HepG2 (cell line): ENCODE measurements around the gene NR1I2. TPM values are rescaled to one million over a fixed set of nuclear protein-coding genes. Genes with fewer than 3 reads are reported as not detected.

Experiments used
- ATAC-seq: fragments of 200-7000 bp; cut with Tn5 transposase; 3 replicates; pipeline ENCODE4 v1.9.1; 2020; ENCODE audit warnings: mild to moderate bottlenecking, moderate library complexity
- BruUV-seq: library from RNA; stranded (reverse); fragments of 400-500 nt; replicated peaks from 2 replicates; lab custom pipeline; 2021; lab: Mats Ljungman, UMichigan
- CTCF ChIA-PET: fragments of 300-600 bp; formaldehyde crosslinking; extraction: SDS; loops from one replicate; lab custom pipeline; 2021; ENCODE audit warnings: low total read pairs, inconsistent platforms, low intra/inter-chr PET ratio; lab: Yijun Ruan, JAX
- POLR2A ChIA-PET: fragments of 350-600 bp; sonication (Branson Sonifier 250); formaldehyde crosslinking; loops from one replicate; lab custom pipeline; 2020; ENCODE audit warnings: antibody characterized with exemption, inconsistent platforms; lab: Yijun Ruan, JAX
- DNase-seq: peaks from one replicate; pipeline ENCODE4 v3.0.0-alpha.2; 2015; ENCODE audit warnings: low spot score
- FAIRE-seq: peaks from 3 replicates; lab custom pipeline; 2011; peaks lifted over from hg19 to GRCh38; lab: Jason Lieb, UNC
- H2AFZ ChIP-seq: one replicate; pipeline ENCODE4 v1.6.1; 2011; ENCODE audit warnings: low read length, inconsistent platforms
- H3K27ac ChIP-seq: fragments of 300-600 bp; 3 replicates; pipeline ENCODE4 v1.8.0; 2011; ENCODE audit warnings: mixed run types, mild to moderate bottlenecking, mixed read lengths, low read length, inconsistent platforms; ENCODE audit not compliant: insufficient read depth; ENCODE audit errors: extremely low read length
- H3K27me3 ChIP-seq, 2 experiments: fragments of 200-600 bp in 1 of 2; 2 replicates in 1 of 2; 3 replicates in 1 of 2; pipeline versions ENCODE4 v1.6.0 to v1.8.0; 2011; ENCODE audit warnings: low read length in 2 of 2, mild to moderate bottlenecking in 2 of 2, moderate library complexity in 2 of 2, inconsistent platforms in 1 of 2; ENCODE audit not compliant: insufficient read depth in 2 of 2, control insufficient read depth in 1 of 2
- H3K36me3 ChIP-seq, 2 experiments: fragments of 200-600 bp in 1 of 2; replicated peaks in 1 of 2; 2 replicates in 1 of 2; 3 replicates in 1 of 2; pipeline versions ENCODE4 v1.5.1 to v1.8.0; 2011; ENCODE audit warnings: low read length in 2 of 2, inconsistent platforms in 1 of 2; ENCODE audit not compliant: insufficient read depth in 2 of 2, control insufficient read depth in 1 of 2
- H3K4me1 ChIP-seq: 2 replicates; pipeline ENCODE4 v1.5.1; 2012; ENCODE audit warnings: low read length, inconsistent platforms; ENCODE audit not compliant: insufficient read depth
- H3K4me2 ChIP-seq: 2 replicates; pipeline ENCODE4 v1.6.0; 2011; ENCODE audit warnings: low read depth, low read length, inconsistent platforms
- H3K4me3 ChIP-seq, 3 experiments: fragments of 200-600 bp in 1 of 3; sonication (generic), shearing (Covaris generic) in 1 of 3; replicated peaks in 1 of 3; 2 replicates each; pipeline ENCODE4 v1.5.1; 2011 to 2016; ENCODE audit warnings: low read length in 3 of 3, inconsistent platforms in 2 of 3, low read depth in 2 of 3, mild to moderate bottlenecking in 2 of 3, control low read depth in 1 of 3, mixed read lengths in 1 of 3; ENCODE audit not compliant: insufficient read depth in 1 of 3
- H3K79me2 ChIP-seq: one replicate; pipeline ENCODE4 v1.6.1; 2011; ENCODE audit warnings: low read length, inconsistent platforms; ENCODE audit not compliant: insufficient read depth
- H3K9ac ChIP-seq: 2 replicates; pipeline ENCODE4 v1.6.0; 2011; ENCODE audit warnings: mild to moderate bottlenecking, low read depth, low read length, inconsistent platforms; ENCODE audit not compliant: insufficient read depth
- H3K9me3 ChIP-seq: 2 replicates; pipeline ENCODE4 v1.5.1; 2012; ENCODE audit warnings: mild to moderate bottlenecking, low read length
- H4K20me1 ChIP-seq: 2 replicates; pipeline ENCODE4 v1.6.0; 2011; ENCODE audit warnings: inconsistent platforms, mild to moderate bottlenecking, low read length, moderate library complexity; ENCODE audit not compliant: insufficient read depth
- AGO1 ChIP-seq: fragments of 200-400 bp; formaldehyde crosslinking; IDR thresholded peaks from 2 replicates; pipeline ENCODE4 v1.6.1; 2017; ENCODE audit warnings: mild to moderate bottlenecking, low read depth, low read length, moderate library complexity; ENCODE audit not compliant: poor library complexity, severe bottlenecking
- FLYWCH1 ChIP-seq: sonication (generic); formaldehyde crosslinking; IDR thresholded peaks from 2 replicates; pipeline ENCODE4 v1.8.1; 2023; ENCODE audit warnings: mild to moderate bottlenecking, missing genetic modification reagents
- HNRNPH1 ChIP-seq: fragments of 200-400 bp; formaldehyde crosslinking; optimal IDR thresholded peaks from 2 replicates; pipeline ENCODE3; 2017; ENCODE audit warnings: mild to moderate bottlenecking, low read depth, low read length
- PITX1 ChIP-seq: sonication (generic); formaldehyde crosslinking; IDR thresholded peaks from 2 replicates; pipeline ENCODE4 v1.5.1; 2020; ENCODE audit warnings: mild to moderate bottlenecking, missing genetic modification reagents
- RBFOX2 ChIP-seq: fragments of 200-400 bp; formaldehyde crosslinking; IDR thresholded peaks from 2 replicates; pipeline ENCODE4 v1.6.1; 2017; ENCODE audit warnings: low read depth, mild to moderate bottlenecking, low read length
- SOX13 ChIP-seq, 3 experiments: fragments of 450-650 bp in 1 of 3; sonication (generic) in 1 of 3; formaldehyde crosslinking in 1 of 3; IDR thresholded peaks in 2 of 3; conservative IDR thresholded peaks in 1 of 3; 2 replicates each; pipeline versions ENCODE4 v1.5.0 to v1.6.1; 2016 to 2020; ENCODE audit warnings: antibody characterized with exemption in 1 of 3, mild to moderate bottlenecking in 1 of 3, missing compliant biosample characterization in 1 of 3, missing genetic modification reagents in 1 of 3, moderate library complexity in 1 of 3
- ZFP41 ChIP-seq: sonication (generic); formaldehyde crosslinking; IDR thresholded peaks from 2 replicates; pipeline ENCODE4 v1.4.0; 2020; ENCODE audit warnings: mild to moderate bottlenecking, missing genetic modification reagents, borderline replicate concordance
- ZNF101 ChIP-seq: sonication (generic); formaldehyde crosslinking; IDR thresholded peaks from 2 replicates; pipeline ENCODE4 v1.4.0; 2020; ENCODE audit warnings: mild to moderate bottlenecking, low read depth, missing genetic modification reagents, borderline replicate concordance
- ZNF253 ChIP-seq: sonication (generic); formaldehyde crosslinking; IDR thresholded peaks from 2 replicates; pipeline ENCODE4 v1.8.0; 2022; ENCODE audit warnings: mild to moderate bottlenecking, missing genetic modification reagents, borderline replicate concordance
- ZNF292 ChIP-seq: sonication (generic); formaldehyde crosslinking; IDR thresholded peaks from 2 replicates; pipeline ENCODE4 v1.8.1; 2022; ENCODE audit warnings: mild to moderate bottlenecking, low read depth, missing genetic modification reagents, borderline replicate concordance
- ZNF3 ChIP-seq: IDR thresholded peaks from 2 replicates; pipeline ENCODE4 v1.7.0; 2017; ENCODE audit warnings: inconsistent platforms
- ZNF343 ChIP-seq: sonication (generic); formaldehyde crosslinking; IDR thresholded peaks from 2 replicates; pipeline ENCODE4 v1.4.0; 2020; ENCODE audit warnings: mild to moderate bottlenecking, missing genetic modification reagents
- ZNF577 ChIP-seq: sonication (generic); formaldehyde crosslinking; IDR thresholded peaks from 2 replicates; pipeline ENCODE4 v1.4.0; 2020; ENCODE audit warnings: mild to moderate bottlenecking, low read depth, missing genetic modification reagents, borderline replicate concordance
- ZNF672 ChIP-seq: sonication (generic); formaldehyde crosslinking; IDR thresholded peaks from 2 replicates; pipeline ENCODE4 v1.8.1; 2022; ENCODE audit warnings: missing genetic modification reagents
- WGBS: methylation state at CpG from one replicate; pipeline ENCODE4 v1.1.6; 2017; ENCODE audit warnings: low lambda C conversion rate; 5-methylcytosine and 5-hydroxymethylcytosine counted together
- in situ Hi-C: cut with HindIII; loops from 2 replicates; pipeline ENCODE4 v1.10.0; 2017; ENCODE audit warnings: low pct_unique_long_range_greater_than_20kb; ENCODE audit not compliant: extremely low pct_ligation_motif_present
- intact Hi-C: fragments of 100-400 bp; cut with micrococcal nuclease; formaldehyde crosslinking; loops from one replicate; pipeline ENCODE4 v1.10.0; 2022; ENCODE audit not compliant: unreplicated experiment
- polyA plus RNA-seq, 8 experiments: library from polyadenylated mRNA; depleted of rRNA in 3 of 8; stranded (reverse) in 7 of 8; unstranded in 1 of 8; fragments of >200 nt; fragmentation: Illumina TruSeq in 4 of 8; extraction: Trizol in 4 of 8; gene quantifications; 2 replicates each; pipeline versions ENCODE4 v1.2.1 to v1.2.3, GENCODE V29; 2011 to 2016; ENCODE audit warnings: low read depth in 4 of 8, missing spikeins in 1 of 8, mixed read lengths in 1 of 8; ENCODE audit not compliant: insufficient read depth in 1 of 8
- total RNA-seq, 5 experiments: library from RNA; depleted of rRNA; stranded (reverse); fragments of >200 nt; fragmentation: Illumina TruSeq; extraction: Trizol; gene quantifications; 2 replicates each; pipeline ENCODE4 v1.2.3, GENCODE V29; 2016; ENCODE audit warnings: low read depth in 1 of 5
- TF ChIP-seq, protein P1 (sequence below): sonication (generic); formaldehyde crosslinking; IDR thresholded peaks from 2 replicates; pipeline ENCODE4 v1.5.1; 2020; ENCODE audit warnings: missing genetic modification reagents, mild to moderate bottlenecking, borderline replicate concordance
- TF ChIP-seq, protein P2 (sequence below): sonication (generic); formaldehyde crosslinking; conservative IDR thresholded peaks from 2 replicates; pipeline ENCODE4 v1.4.0; 2020; ENCODE audit warnings: mild to moderate bottlenecking, missing genetic modification reagents, moderate library complexity

Gene NR1I2
- total and polyA plus RNA-seq, 2 of the 13 experiments (the other 11 are each of a cell fraction or from before 2014, with no cell fraction given) = 8.8 to 13.4 TPM

GRCh38 chr3:119733812-119734211 is 48.1 kb upstream of the NR1I2 start:
- in situ Hi-C loops (no loop called here), intact Hi-C loops (no loop called here)
- H3K79me2 ChIP-seq = no peaks in the 10 kb centered on the region
- H3K4me3 ChIP-seq = no peak overlapping the region
- 0 out of 5 replicates have a peak, but pooled peaks cover 0 to 2% of the 10 kb centered on the region in 2 experiments for H3K27me3 ChIP-seq
- no peaks in the 10 kb centered on the region for H3K4me1 ChIP-seq
- FAIRE-seq (no peak), DNase-seq (no peak), ATAC-seq (no peak)
- H3K27ac ChIP-seq = no peak overlapping the region
- 28% methylated on average over 5 of the region's 5 CpGs for WGBS
- H3K9ac ChIP-seq = no peak overlapping the region
- no peaks in the 10 kb centered on the region for H3K36me3 ChIP-seq
- ChIA-PET POLR2A (no interaction called here), CTCF (no interaction called here)
- TF ChIP-seq ZNF101 = no peak
- no peak for TF ChIP-seq ZNF3
- no peak for TF ChIP-seq ZNF577 (CRISPR knock-in tag)
- no peak for TF ChIP-seq ZNF672 (CRISPR knock-in tag)
- no peak for TF ChIP-seq ZNF253 (CRISPR knock-in tag)
- no peak for TF ChIP-seq PITX1 (CRISPR knock-in tag)
- TF ChIP-seq SOX13 (IDR thresholded peaks at IDR 0.05) = no peak
- no peak for TF ChIP-seq SOX13 (CRISPR knock-in tag; conservative IDR thresholded peaks at IDR 0.05 in 1 of 2, IDR thresholded peaks at IDR 0.05 in 1 of 2)
- no peak overlapping the region for H2AFZ ChIP-seq
- H3K9me3 ChIP-seq = no peaks in the 10 kb centered on the region
- BruUV-seq = no TSS peak
- H4K20me1 ChIP-seq = no peaks in the 10 kb centered on the region
- no peak overlapping the region for H3K4me2 ChIP-seq

DNA sequence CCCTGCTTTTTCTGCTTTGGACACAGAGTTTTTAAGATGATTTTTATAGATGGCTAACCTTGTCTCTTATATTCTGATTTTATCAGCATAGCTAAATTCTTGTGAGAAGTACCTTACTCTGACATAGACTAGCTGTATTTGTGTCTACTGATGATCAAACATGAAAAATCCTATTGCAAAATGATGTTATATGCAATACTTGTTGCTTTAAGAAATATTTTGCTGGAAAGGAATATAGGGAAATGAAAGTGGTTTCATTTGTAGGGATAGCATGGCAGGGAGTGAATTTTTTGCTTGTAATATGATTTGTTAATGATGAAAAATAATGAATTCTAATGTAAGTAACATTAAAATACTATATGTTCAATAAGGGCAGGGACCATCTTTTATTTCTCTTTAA is 43.2 kb upstream of the NR1I2 start:
- no peaks in the 10 kb centered on the region for H3K27me3 ChIP-seq
- no peaks in the 10 kb centered on the region for H3K9me3 ChIP-seq
- POLR2A ChIA-PET = no interaction called here
- CTCF ChIA-PET = no interaction called here
- intact Hi-C loops (no loop called here), in situ Hi-C loops (no loop called here)
- no peak for ATAC-seq
- no peak overlapping the region for H3K9ac ChIP-seq
- H3K36me3 ChIP-seq = no peaks in the 10 kb centered on the region
- H2AFZ ChIP-seq = no peak overlapping the region
- no peak overlapping the region for H3K4me3 ChIP-seq
- no peaks in the 10 kb centered on the region for H3K79me2 ChIP-seq
- H3K27ac ChIP-seq = no peak overlapping the region
- TF ChIP-seq RBFOX2 (no peak), ZFP41 (CRISPR knock-in tag) (no peak), AGO1 (no peak), HNRNPH1 (no peak), ZNF292 (no peak), ZNF343 (CRISPR knock-in tag) (no peak), FLYWCH1 (CRISPR knock-in tag) (no peak)
- TF ChIP-seq, protein P1, sequence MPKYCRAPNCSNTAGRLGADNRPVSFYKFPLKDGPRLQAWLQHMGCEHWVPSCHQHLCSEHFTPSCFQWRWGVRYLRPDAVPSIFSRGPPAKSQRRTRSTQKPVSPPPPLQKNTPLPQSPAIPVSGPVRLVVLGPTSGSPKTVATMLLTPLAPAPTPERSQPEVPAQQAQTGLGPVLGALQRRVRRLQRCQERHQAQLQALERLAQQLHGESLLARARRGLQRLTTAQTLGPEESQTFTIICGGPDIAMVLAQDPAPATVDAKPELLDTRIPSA (CRISPR knock-in tag) = no peak
- TF ChIP-seq, protein P2, sequence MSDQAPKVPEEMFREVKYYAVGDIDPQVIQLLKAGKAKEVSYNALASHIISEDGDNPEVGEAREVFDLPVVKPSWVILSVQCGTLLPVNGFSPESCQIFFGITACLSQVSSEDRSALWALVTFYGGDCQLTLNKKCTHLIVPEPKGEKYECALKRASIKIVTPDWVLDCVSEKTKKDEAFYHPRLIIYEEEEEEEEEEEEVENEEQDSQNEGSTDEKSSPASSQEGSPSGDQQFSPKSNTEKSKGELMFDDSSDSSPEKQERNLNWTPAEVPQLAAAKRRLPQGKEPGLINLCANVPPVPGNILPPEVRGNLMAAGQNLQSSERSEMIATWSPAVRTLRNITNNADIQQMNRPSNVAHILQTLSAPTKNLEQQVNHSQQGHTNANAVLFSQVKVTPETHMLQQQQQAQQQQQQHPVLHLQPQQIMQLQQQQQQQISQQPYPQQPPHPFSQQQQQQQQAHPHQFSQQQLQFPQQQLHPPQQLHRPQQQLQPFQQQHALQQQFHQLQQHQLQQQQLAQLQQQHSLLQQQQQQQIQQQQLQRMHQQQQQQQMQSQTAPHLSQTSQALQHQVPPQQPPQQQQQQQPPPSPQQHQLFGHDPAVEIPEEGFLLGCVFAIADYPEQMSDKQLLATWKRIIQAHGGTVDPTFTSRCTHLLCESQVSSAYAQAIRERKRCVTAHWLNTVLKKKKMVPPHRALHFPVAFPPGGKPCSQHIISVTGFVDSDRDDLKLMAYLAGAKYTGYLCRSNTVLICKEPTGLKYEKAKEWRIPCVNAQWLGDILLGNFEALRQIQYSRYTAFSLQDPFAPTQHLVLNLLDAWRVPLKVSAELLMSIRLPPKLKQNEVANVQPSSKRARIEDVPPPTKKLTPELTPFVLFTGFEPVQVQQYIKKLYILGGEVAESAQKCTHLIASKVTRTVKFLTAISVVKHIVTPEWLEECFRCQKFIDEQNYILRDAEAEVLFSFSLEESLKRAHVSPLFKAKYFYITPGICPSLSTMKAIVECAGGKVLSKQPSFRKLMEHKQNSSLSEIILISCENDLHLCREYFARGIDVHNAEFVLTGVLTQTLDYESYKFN = no peak
- no peak overlapping the region for H3K4me2 ChIP-seq
- H4K20me1 ChIP-seq = no peaks in the 10 kb centered on the region
- BruUV-seq = no TSS peak
- no peak for FAIRE-seq
- no peaks in the 10 kb centered on the region for H3K4me1 ChIP-seq
- DNase-seq = no peak
